HepG2 (cell line): ENCODE results near the gene TCN1. TPM values are rescaled to one million over a fixed set of nuclear protein-coding genes. Genes with fewer than 3 reads are reported as not detected.

ENCODE experiments used
- ELF1 ChIP-seq: sonication (generic); formaldehyde crosslinking; IDR thresholded peaks from 2 replicates; pipeline ENCODE4 v1.4.0; 2020; ENCODE audit warnings: missing genetic modification reagents
- GATAD1 ChIP-seq: IDR thresholded peaks from 2 replicates; pipeline ENCODE4 v1.6.1; 2016; ENCODE audit warnings: missing genetic modification reagents, missing compliant biosample characterization
- HINFP ChIP-seq: sonication (generic); formaldehyde crosslinking; IDR thresholded peaks from 2 replicates; pipeline ENCODE4 v1.4.0; 2020; ENCODE audit warnings: low read depth, mild to moderate bottlenecking, missing genetic modification reagents
- HNRNPLL ChIP-seq: fragments of 200-400 bp; formaldehyde crosslinking; IDR thresholded peaks from 2 replicates; pipeline ENCODE4 v1.6.1; 2017; ENCODE audit warnings: mild to moderate bottlenecking, low read depth, low read length; ENCODE audit not compliant: poor library complexity, severe bottlenecking
- HOXA3 ChIP-seq: sonication (generic); formaldehyde crosslinking; IDR thresholded peaks from 2 replicates; pipeline ENCODE4 v1.5.0; 2020; ENCODE audit warnings: missing genetic modification reagents
- KDM2A ChIP-seq: sonication (generic); formaldehyde crosslinking; IDR thresholded peaks from 2 replicates; pipeline ENCODE4 v1.4.0; 2020; ENCODE audit warnings: low read depth, missing genetic modification reagents, borderline replicate concordance
- KMT2B ChIP-seq: IDR thresholded peaks from 2 replicates; pipeline ENCODE4 v1.6.1; 2016; ENCODE audit warnings: missing genetic modification reagents, missing compliant biosample characterization
- MIXL1 ChIP-seq: IDR thresholded peaks from 2 replicates; pipeline ENCODE4 v1.6.1; 2016
- MXD4 ChIP-seq: IDR thresholded peaks from 2 replicates; pipeline ENCODE4 v1.6.1; 2016; ENCODE audit warnings: mild to moderate bottlenecking, missing biosample characterization, missing genetic modification reagents
- PHF20 ChIP-seq: sonication (generic); formaldehyde crosslinking; IDR thresholded peaks from 2 replicates; pipeline ENCODE4 v1.5.0; 2020; ENCODE audit warnings: mild to moderate bottlenecking, missing genetic modification reagents
- RFX1 ChIP-seq: fragments of 450-650 bp; IDR thresholded peaks from 2 replicates; pipeline ENCODE4 v1.6.1; 2017
- SP5 ChIP-seq: IDR thresholded peaks from 2 replicates; pipeline ENCODE4 v1.6.1; 2016; ENCODE audit warnings: low read depth, borderline replicate concordance
- STAG1 ChIP-seq: sonication (generic); formaldehyde crosslinking; IDR thresholded peaks from 2 replicates; pipeline ENCODE4 v1.4.0; 2020; ENCODE audit warnings: missing genetic modification reagents
- STAT5B ChIP-seq: sonication (generic); formaldehyde crosslinking; IDR thresholded peaks from 2 replicates; pipeline ENCODE4 v1.4.0; 2020; ENCODE audit warnings: missing genetic modification reagents
- TOPORS ChIP-seq: sonication (generic); formaldehyde crosslinking; IDR thresholded peaks from 2 replicates; pipeline ENCODE4 v1.8.0; 2023; ENCODE audit warnings: mild to moderate bottlenecking, missing genetic modification reagents
- USF2 ChIP-seq, 2 experiments: sonication (generic) in 1 of 2; formaldehyde crosslinking in 1 of 2; IDR thresholded peaks; 2 replicates each; pipeline versions ENCODE4 v1.5.1 to v1.6.1; 2011 to 2020; ENCODE audit warnings: borderline replicate concordance in 1 of 2, low read depth in 1 of 2, low read length in 1 of 2, mild to moderate bottlenecking in 1 of 2, missing genetic modification reagents in 1 of 2, moderate library complexity in 1 of 2
- ZNF230 ChIP-seq: sonication (generic); formaldehyde crosslinking; IDR thresholded peaks from 2 replicates; pipeline ENCODE4 v1.4.0; 2020; ENCODE audit warnings: mild to moderate bottlenecking, missing genetic modification reagents
- ZNF430 ChIP-seq: sonication (generic); formaldehyde crosslinking; IDR thresholded peaks from 2 replicates; pipeline ENCODE4 v1.9.0; 2021; ENCODE audit warnings: mild to moderate bottlenecking, missing genetic modification reagents
- ZNF784 ChIP-seq: sonication (generic); formaldehyde crosslinking; IDR thresholded peaks from 2 replicates; pipeline ENCODE4 v1.5.1; 2020; ENCODE audit warnings: missing genetic modification reagents, mild to moderate bottlenecking, borderline replicate concordance
- ZSCAN31 ChIP-seq: sonication (generic); formaldehyde crosslinking; IDR thresholded peaks from 2 replicates; pipeline ENCODE4 v1.5.0; 2020; ENCODE audit warnings: low read depth, mild to moderate bottlenecking, missing genetic modification reagents
- polyA plus RNA-seq, 8 experiments: library from polyadenylated mRNA; depleted of rRNA in 3 of 8; stranded (reverse) in 7 of 8; unstranded in 1 of 8; fragments of >200 nt; fragmentation: Illumina TruSeq in 4 of 8; extraction: Trizol in 4 of 8; gene quantifications; 2 replicates each; pipeline versions ENCODE4 v1.2.1 to v1.2.3, GENCODE V29; 2011 to 2016; ENCODE audit warnings: low read depth in 4 of 8, missing spikeins in 1 of 8, mixed read lengths in 1 of 8; ENCODE audit not compliant: insufficient read depth in 1 of 8
- total RNA-seq, 5 experiments: library from RNA; depleted of rRNA; stranded (reverse); fragments of >200 nt; fragmentation: Illumina TruSeq; extraction: Trizol; gene quantifications; 2 replicates each; pipeline ENCODE4 v1.2.3, GENCODE V29; 2016; ENCODE audit warnings: low read depth in 1 of 5

TCN1 gene
- total and polyA plus RNA-seq, 2 of the 13 experiments (the other 11 are each of a cell fraction or from before 2014, with no cell fraction given): not detected

- TF ChIP-seq SP5 (CRISPR knock-in tag): peak; percentile 65; the same call in 1 of the 2 replicates
- TF ChIP-seq STAT5B (CRISPR knock-in tag): 0 out of 2 replicates have a peak, but pooled peaks have one; percentile 44
- TF ChIP-seq KMT2B (CRISPR knock-in tag): peak; percentile 90
- 0 out of 2 replicates have a peak, but pooled peaks have one; percentile 49 for TF ChIP-seq ZSCAN31 (CRISPR knock-in tag)
- peak; percentile 72 for TF ChIP-seq ELF1 (CRISPR knock-in tag)
- peak; percentile 88 for TF ChIP-seq HNRNPLL
- TF ChIP-seq TOPORS (CRISPR knock-in tag): 0 out of 2 replicates have a peak, but pooled peaks have one; percentile 20
- TF ChIP-seq ZNF784 (CRISPR knock-in tag): peak; percentile 81; the same call in 1 of the 2 replicates
- TF ChIP-seq PHF20: peak; percentile 99
- peak; percentile 83 for TF ChIP-seq MIXL1 (CRISPR knock-in tag)
- TF ChIP-seq ZNF230 (CRISPR knock-in tag): 0 out of 2 replicates have a peak, but pooled peaks have one; percentile 38
- no peak for TF ChIP-seq RFX1
- TF ChIP-seq STAG1: peak; percentile 44
- TF ChIP-seq USF2 (IDR thresholded peaks at IDR 0.05; ENCODE audit: low read depth, low read length): no peak
- peak; percentile 45; the same call in 1 of the 2 replicates for TF ChIP-seq USF2 (CRISPR knock-in tag; IDR thresholded peaks at IDR 0.05; ENCODE audit: borderline replicate concordance)
- peak; percentile 98 for TF ChIP-seq KDM2A (CRISPR knock-in tag)
- TF ChIP-seq HINFP: peak; percentile 87; the same call in 1 of the 2 replicates
- peak; percentile 79 for TF ChIP-seq MXD4 (CRISPR knock-in tag)
- peak; percentile 97 for TF ChIP-seq GATAD1 (CRISPR knock-in tag)
- TF ChIP-seq ZNF430: peak; percentile 72; the same call in 1 of the 2 replicates
- peak; percentile 85 for TF ChIP-seq HOXA3 (CRISPR knock-in tag)
Measured at GRCh38 chr11:59810189-59810910, 55.9 kb downstream of the TCN1 start, which contains the start of gene MRPL16 (continued).
